Immature natural killer cell (primary cell): ENCODE data around the gene TIMM8B. TPM values are rescaled to one million over a fixed set of nuclear protein-coding genes. Genes with fewer than 3 reads are reported as not detected.
"Not testable (repeated sequence)": the region's sequence is repeated elsewhere in the genome, so short reads cannot be mapped to it uniquely, and the experiment has no call there.

Experiments used
- DNase-seq, 3 donors: peaks; one replicate each; pipeline ENCODE4 v3.0.0; 2022; ENCODE audit warnings: mixed read lengths in 1 of 3
- H3K27ac Mint-ChIP-seq, 6 donors: one replicate each; pipeline ENCODE4 v1.8.0; 2020; ENCODE audit warnings: mixed read lengths in 6 of 6, mild to moderate bottlenecking in 5 of 6, inconsistent platforms in 4 of 6, moderate library complexity in 3 of 6
- H3K27me3 Mint-ChIP-seq, 3 donors: one replicate each; pipeline ENCODE4 v1.8.0; 2020 to 2021; ENCODE audit warnings: low read depth in 3 of 3, mild to moderate bottlenecking in 3 of 3, mixed read lengths in 3 of 3, moderate library complexity in 3 of 3, inconsistent platforms in 1 of 3
- H3K36me3 Mint-ChIP-seq, 3 donors: one replicate each; pipeline ENCODE4 v1.8.0; 2020; ENCODE audit warnings: mixed read lengths in 3 of 3, inconsistent platforms in 2 of 3, mild to moderate bottlenecking in 2 of 3
- H3K4me1 Mint-ChIP-seq, 2 donors: one replicate each; pipeline ENCODE4 v1.8.0; 2020; ENCODE audit warnings: inconsistent platforms in 2 of 2, mild to moderate bottlenecking in 2 of 2, mixed read lengths in 2 of 2, moderate library complexity in 1 of 2
- H3K4me3 Mint-ChIP-seq, 5 donors: one replicate each; pipeline ENCODE4 v1.8.0; 2020; ENCODE audit warnings: mild to moderate bottlenecking in 5 of 5, mixed read lengths in 5 of 5, inconsistent platforms in 3 of 5, moderate library complexity in 3 of 5
- H3K9me3 Mint-ChIP-seq, 6 donors: one replicate each; pipeline ENCODE4 v1.8.0; 2020; ENCODE audit warnings: mild to moderate bottlenecking in 6 of 6, mixed read lengths in 6 of 6, inconsistent platforms in 4 of 6, moderate library complexity in 3 of 6
- polyA plus RNA-seq, 3 donors: library from polyadenylated mRNA; unstranded; fragments of 300-500 nt; fragmentation: Illumina TruSeq; gene quantifications; one replicate each; pipeline ENCODE4 v1.2.3, GENCODE V29; 2021

TIMM8B gene
- polyA plus RNA-seq, 3 donors from 2014 or later = 82.9 to 153 (median 90.7) TPM

DNA sequence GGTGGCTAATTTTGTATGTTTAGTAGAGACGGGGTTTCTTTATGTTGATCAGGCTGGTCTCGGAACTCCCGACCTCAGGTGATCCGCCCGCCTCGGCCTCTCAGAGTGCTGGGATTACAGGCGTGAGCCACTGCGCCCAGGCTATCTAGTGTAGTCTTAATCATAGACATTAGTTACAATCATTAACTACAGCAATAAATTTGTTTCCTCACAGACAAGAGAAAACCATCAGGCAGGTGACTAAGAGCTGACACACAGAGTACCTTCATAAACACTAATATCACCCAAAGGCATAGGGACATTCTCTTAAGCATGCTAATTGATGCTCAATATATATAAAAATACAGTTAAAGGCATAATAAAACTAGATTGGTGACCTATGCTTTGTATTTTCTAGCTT, 19.5 kb upstream of the TIMM8B start:
- H3K27ac Mint-ChIP-seq = no peak overlapping the region
- no peak for DNase-seq
- H3K9me3 Mint-ChIP-seq = no peaks in the 10 kb centered on the region
- H3K27me3 Mint-ChIP-seq = no peaks in the 10 kb centered on the region
- peaks cover 0 to 3% (median 0%) of the 10 kb centered on the region in 3 donors for H3K36me3 Mint-ChIP-seq
- no peaks in the 10 kb centered on the region for H3K4me1 Mint-ChIP-seq
- H3K4me3 Mint-ChIP-seq = no peak overlapping the region

DNA sequence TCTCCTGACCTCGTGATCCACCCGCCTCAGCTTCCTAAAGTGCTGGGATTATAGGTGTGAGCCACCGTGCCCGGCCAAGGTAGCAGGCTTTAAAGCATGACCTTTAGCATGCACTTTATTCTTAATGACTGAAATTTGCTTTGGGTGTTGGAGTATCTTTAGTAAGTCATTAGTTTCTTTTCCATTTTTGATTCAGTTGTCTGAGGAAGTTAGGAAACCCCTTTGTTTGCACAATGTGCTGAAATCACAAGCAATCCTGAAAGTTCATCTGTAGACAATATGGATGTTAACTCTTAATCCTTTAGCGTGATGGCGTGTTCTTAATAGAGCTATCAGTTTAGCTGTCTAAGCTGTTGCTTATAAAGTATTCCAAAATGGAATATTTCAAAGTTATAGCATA, 16.9 kb upstream of the TIMM8B start:
- Mint-ChIP-seq H3K36me3 (peaks cover 2 to 3% (median 3%) of the 10 kb centered on the region in 3 donors), H3K9me3 (no peaks in the 10 kb centered on the region), H3K27me3 (no peaks in the 10 kb centered on the region), H3K4me1 (no peaks in the 10 kb centered on the region), H3K4me3 (no peak overlapping the region), H3K27ac (no peak overlapping the region)
- DNase-seq = no peak

DNA sequence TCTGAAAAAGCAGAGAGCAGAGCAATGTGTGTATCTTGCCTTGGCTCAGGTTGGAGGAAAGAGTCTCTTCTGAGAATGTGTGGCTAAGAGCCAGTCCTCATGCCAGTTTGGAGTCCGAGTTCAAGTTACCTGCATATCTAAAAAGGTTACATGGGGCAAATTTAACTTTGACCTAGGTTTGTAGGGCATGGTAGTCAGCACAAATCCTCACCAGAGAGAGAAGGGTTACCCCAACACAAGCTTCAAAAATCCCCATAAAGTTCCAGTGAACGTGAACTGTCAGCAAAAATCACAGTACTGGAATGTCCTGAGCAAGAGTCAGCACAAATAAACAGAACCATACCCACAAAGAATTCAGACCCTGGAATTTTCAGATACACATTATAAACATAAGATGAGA, 13.9 kb upstream of the TIMM8B start:
- no peaks in the 10 kb centered on the region for H3K27me3 Mint-ChIP-seq
- no peak overlapping the region for H3K4me3 Mint-ChIP-seq
- DNase-seq = no peak
- no peaks in the 10 kb centered on the region for H3K4me1 Mint-ChIP-seq
- peaks cover 11 to 18% (median 13%) of the 10 kb centered on the region in 3 donors for H3K36me3 Mint-ChIP-seq
- no peak overlapping the region for H3K27ac Mint-ChIP-seq
- H3K9me3 Mint-ChIP-seq = no peaks in the 10 kb centered on the region

DNA sequence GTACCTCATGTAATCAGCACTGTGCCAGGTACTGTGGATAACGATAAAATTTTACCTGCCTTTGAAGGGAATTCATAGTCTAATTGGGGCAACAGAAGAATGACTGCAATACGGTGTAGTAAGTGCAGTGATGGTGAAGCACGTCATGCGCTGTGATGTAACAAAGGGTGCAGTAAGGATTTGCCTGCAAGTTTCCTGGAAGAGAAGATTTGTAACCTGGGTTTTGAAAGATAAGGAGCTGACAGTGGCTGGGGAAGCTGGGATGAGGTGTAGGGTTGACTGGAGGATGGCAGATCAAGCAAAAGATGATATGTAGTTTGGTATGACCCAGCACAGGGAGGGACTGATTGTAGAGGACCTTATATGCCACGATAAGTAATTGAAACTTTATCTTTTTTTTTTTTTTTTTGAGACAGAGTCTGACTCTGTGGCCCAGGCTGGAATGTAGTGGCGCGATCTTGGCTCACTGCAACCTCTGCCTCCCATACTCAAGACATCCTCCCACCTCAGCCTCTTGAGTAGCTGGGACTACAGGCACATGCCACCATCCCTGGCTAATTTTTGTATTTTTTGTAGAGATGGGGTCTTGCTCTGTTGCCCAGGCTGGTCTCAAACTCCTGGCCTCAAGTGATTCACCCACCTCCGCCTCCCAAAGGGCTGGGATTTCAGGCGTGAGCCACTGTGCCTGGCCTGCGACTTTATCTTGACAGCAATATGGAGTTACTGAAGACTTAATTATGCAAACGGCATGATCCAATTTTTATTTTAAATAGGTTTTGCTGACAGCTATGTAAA, 11.4 kb upstream of the TIMM8B start:
- no peak for DNase-seq
- H3K9me3 Mint-ChIP-seq = no peaks in the 10 kb centered on the region
- H3K4me1 Mint-ChIP-seq = no peaks in the 10 kb centered on the region
- H3K36me3 Mint-ChIP-seq = peaks cover 15 to 26% (median 16%) of the 10 kb centered on the region in 3 donors
- H3K4me3 Mint-ChIP-seq = no peak overlapping the region
- peak overlapping the region in 1 of 6 donors; percentile 7 for H3K27ac Mint-ChIP-seq
- H3K27me3 Mint-ChIP-seq = no peaks in the 10 kb centered on the region

DNA sequence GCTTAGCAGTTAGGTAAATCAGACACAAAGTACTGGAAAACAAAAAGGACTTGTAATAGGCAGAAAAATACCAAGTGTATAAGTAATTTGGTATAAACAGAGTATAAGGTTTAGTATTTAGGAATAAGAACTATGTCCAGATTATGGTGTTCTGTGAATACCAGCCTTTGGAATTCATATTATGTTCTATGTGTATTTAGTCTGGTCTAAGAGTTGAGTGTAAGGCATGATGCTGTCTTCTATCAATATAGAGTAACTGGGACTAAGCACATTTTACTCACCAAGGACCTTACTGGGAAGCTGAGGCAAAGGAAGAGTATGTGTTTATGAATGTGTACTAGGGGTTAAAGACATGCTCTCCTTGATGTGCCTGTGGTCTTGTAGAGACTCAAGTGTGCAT, 9.6 kb upstream of the TIMM8B start:
- Mint-ChIP-seq H3K27me3 (no peaks in the 10 kb centered on the region), H3K36me3 (peaks cover 26 to 39% (median 32%) of the 10 kb centered on the region in 3 donors), H3K4me1 (peaks cover 0 to 5% of the 10 kb centered on the region in 2 donors)

DNA sequence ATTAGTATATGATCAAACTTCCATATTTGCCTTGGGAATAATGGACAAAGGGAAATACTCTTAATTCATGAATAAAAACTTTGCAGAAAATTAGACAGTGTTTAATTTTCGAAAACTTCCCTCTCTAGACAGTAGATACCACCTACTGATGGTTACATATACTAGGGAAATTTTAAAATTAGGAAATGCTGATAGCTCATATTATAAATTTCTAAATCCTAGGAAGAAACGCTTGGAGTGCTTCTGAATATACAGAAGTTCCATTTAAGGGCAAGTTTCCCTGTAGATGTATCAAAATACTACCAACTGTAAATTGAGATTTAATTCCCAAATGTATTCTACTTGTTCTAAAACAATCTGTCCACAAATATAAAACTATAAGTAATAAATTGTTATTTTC, 8.7 kb upstream of the TIMM8B start:
- H3K27me3 Mint-ChIP-seq, DNase-seq, H3K9me3 Mint-ChIP-seq, H3K4me1 Mint-ChIP-seq, H3K4me3 Mint-ChIP-seq, H3K27ac Mint-ChIP-seq: not testable (repeated sequence)
- peaks cover 29 to 45% (median 37%) of the 10 kb centered on the region in 3 donors for H3K36me3 Mint-ChIP-seq

More for the DNA sequence above, 9.6 kb upstream of the TIMM8B start:
- H3K27ac Mint-ChIP-seq = no peak overlapping the region
- no peak overlapping the region for H3K4me3 Mint-ChIP-seq
- no peak for DNase-seq
- no peaks in the 10 kb centered on the region for H3K9me3 Mint-ChIP-seq

DNA sequence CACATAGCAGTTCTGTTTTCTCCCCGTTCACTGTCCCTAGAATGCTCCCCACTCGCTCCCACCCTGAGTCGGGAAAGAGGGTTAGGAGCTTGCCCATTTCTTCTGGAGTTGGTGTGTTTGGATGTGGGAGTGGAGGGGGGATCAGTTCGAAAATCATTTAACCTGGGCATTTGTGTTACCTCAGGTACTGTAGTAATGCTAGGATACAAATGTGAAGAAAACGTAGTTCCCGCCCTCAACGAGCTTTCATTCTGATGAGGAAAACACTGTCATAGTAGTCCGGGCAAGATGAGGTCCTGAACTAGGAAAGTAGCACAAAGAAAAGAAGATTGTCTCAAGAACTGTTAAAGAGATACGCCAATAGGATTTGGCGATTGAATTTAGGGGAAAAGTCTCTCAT, 656 bp upstream of the TIMM8B start:
- Mint-ChIP-seq H3K4me1 (peaks cover 47 to 59% of the 10 kb centered on the region in 2 donors), H3K27ac (peak overlapping the region; percentile 92 to 99 (median 98)), H3K36me3 (peaks cover 23 to 55% (median 43%) of the 10 kb centered on the region in 3 donors), H3K4me3 (peak overlapping the region; percentile 92 to 100 (median 99)), H3K27me3 (peaks cover 10 to 13% (median 11%) of the 10 kb centered on the region in 3 donors), H3K9me3 (no peaks in the 10 kb centered on the region)
- no peak for DNase-seq

DNA sequence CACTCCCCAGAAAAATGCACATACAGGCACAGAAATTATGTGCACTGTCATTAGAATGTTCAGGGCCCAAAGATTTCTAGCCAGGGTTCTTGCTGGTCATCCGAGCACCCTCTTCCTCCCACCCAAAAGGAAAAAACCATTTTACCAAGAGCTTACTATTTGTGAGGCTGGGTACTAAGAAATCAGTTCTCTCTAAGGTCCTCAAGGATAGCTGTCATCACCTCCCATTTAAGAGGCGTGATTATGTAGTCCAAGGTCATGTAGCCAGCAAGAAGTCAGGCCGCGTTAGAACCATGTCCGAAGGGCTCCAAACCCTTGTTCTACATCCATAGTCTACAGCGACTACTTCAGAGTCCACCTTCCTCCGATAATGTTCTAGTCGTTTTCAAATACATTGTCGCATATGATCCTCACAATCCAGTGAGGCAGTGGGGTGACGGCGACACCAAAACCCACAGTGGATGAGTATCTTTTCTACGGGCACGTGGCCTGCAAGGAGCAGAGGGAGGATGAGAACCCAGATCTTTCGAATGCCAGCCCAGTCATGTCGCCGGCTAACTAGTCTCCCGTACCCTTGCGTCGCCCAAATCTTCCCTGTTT, 634 bp downstream of the TIMM8B start:
- Mint-ChIP-seq H3K4me1 (peaks cover 47 to 53% of the 10 kb centered on the region in 2 donors), H3K27ac (peak overlapping the region; percentile 92 to 99 (median 98)), H3K27me3 (peaks cover 10 to 13% (median 11%) of the 10 kb centered on the region in 3 donors), H3K4me3 (peak overlapping the region; percentile 92 to 100 (median 99)), H3K36me3 (peaks cover 20 to 43% (median 35%) of the 10 kb centered on the region in 3 donors), H3K9me3 (no peaks in the 10 kb centered on the region)
- no peak for DNase-seq

DNA sequence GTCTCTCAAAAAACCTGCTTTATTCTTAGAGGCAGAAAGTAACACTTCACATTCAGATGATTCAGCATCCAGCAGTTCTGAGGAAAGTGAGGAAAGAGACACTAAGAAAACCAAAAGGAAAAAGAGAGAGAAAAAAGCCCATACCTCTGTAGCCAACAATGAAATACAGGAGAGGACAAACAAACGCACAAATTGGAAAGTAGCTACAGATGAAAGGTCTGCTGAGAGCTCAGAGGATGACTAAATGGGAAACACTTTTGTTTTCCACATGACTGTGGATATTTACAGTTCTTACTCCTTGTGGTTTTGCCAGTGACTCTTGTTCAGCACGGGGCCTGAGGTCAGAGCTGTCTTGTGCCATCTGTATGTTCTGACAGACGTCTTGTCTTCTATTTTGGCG, 3.8 kb downstream of the TIMM8B start:
- no peaks in the 10 kb centered on the region for H3K9me3 Mint-ChIP-seq
- H3K4me1 Mint-ChIP-seq = peaks cover 29 to 31% of the 10 kb centered on the region in 2 donors
- peaks cover 10 to 36% (median 23%) of the 10 kb centered on the region in 3 donors for H3K36me3 Mint-ChIP-seq
- H3K4me3 Mint-ChIP-seq = no peak overlapping the region
- H3K27me3 Mint-ChIP-seq = peaks cover 9 to 13% (median 10%) of the 10 kb centered on the region in 3 donors
- H3K27ac Mint-ChIP-seq = peak overlapping the region in 2 of 6 donors; percentile 10 to 67
- no peak for DNase-seq

DNA sequence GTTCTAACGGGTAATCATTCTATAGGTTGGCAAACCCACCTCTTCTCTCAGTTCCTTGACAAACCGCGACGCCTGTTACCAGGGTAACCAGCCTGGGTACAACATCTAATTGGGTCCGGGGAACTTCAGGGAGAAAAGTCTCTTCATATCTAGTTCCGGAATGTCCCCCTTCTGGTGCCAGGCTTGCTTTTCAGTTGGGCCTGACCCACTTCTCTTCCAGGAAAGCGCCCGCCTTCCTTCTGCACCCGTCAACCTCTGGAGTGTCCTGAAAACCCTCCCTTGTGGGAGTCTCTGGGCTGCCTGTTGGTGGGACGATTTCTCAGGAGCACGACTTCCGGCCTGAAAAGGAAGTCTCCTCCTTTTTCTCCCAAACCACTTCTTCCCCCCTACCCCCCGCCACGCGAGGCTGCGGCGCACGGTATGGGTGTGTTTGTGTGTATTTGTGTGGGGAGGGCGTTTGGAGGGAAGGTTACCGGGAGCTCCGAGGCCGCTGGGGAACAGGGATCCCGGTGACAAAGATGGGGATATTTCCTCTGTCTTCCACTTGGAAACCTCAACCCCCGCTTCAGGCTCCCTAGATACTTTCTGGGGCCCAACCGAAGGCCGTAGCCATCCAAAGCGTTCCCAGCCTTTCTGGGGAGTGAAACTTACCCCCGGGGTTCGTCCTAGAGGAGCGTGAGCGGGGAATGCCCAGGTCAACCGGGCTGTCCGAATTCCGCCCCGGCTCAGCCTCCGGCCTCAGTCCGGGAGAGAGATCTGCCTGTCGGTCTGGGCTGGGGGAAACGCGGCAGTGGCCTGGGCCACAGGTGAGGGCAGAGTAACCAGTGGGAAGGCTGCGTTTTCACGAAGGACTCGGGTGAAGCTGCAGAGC, 12.4 kb downstream of the TIMM8B start, which contains the start of the genes NKAPD1 and PIH1D2:
Gene NKAPD1, plus strand, starts transcription at position 359 of the 871 bp plus-strand sequence. CDS start 1,276 bp downstream, outside the sequence.
Gene PIH1D2, minus strand, starts transcription at position 77 of the 871 bp plus-strand sequence. CDS start 843 bp downstream, outside the sequence.
- Mint-ChIP-seq H3K4me1 (peaks cover 25 to 37% of the 10 kb centered on the region in 2 donors), H3K4me3 (peak within 1 kb of the TSS; percentile 85 to 97 (median 93)), H3K36me3 (peaks cover 4 to 16% (median 12%) of the 10 kb centered on the region in 3 donors), H3K27ac (peak within 1 kb of the TSS; percentile 81 to 96 (median 91)), H3K27me3 (peaks cover 10 to 15% (median 11%) of the 10 kb centered on the region in 3 donors), H3K9me3 (no peaks in the 10 kb centered on the region)
- DNase-seq = peak; percentile 81 to 85 (median 84)

DNA sequence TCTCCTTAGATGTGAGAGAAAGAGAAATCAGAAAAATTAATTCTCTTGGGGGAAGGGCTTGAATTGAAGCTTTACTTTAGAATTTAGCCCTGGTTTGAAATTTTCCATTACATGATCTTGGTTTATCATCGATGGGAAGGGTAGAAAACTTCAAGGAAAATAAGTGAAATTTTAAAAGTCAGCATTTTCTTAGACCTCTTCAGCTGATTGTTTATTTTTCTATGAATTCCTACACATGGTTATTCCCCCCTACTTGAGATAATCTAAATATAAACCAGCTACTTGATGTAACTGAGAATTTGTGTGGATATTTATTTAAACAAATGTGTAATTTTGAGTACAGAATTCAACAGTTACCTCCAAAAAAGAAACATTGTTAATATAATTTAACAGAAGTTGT, 23.6 kb downstream of the TIMM8B start:
- no peak overlapping the region for H3K4me3 Mint-ChIP-seq
- H3K9me3 Mint-ChIP-seq = no peaks in the 10 kb centered on the region
- no peak overlapping the region for H3K27ac Mint-ChIP-seq
- peaks cover 0 to 4% (median 0%) of the 10 kb centered on the region in 3 donors for H3K27me3 Mint-ChIP-seq
- peaks cover 4 to 26% (median 20%) of the 10 kb centered on the region in 3 donors for H3K36me3 Mint-ChIP-seq
- DNase-seq = no peak
- H3K4me1 Mint-ChIP-seq = no peaks in the 10 kb centered on the region

DNA sequence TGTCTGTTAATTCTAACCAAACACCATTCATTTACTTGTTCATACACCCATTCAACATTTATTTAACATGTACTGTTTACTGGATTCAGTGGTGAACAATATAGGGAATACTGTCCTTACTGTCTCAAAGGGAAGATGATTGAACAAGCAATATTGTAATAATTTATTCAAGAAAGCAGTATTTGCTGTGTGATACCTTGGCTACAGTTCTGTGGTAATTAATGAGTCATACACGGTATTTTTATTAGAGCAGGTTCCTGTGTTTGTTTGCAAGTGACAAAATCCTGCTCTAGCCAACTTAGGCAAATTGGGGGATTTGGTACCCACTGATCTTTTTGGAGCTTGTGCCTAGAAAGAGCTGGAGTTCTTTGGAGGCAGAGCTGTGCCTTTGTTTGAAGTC, 28.5 kb downstream of the TIMM8B start:
- H3K27ac Mint-ChIP-seq = no peak overlapping the region
- no peak for DNase-seq
- no peaks in the 10 kb centered on the region for H3K27me3 Mint-ChIP-seq
- peaks cover 13 to 47% (median 26%) of the 10 kb centered on the region in 3 donors for H3K36me3 Mint-ChIP-seq
- H3K4me1 Mint-ChIP-seq = no peaks in the 10 kb centered on the region
- H3K9me3 Mint-ChIP-seq = no peaks in the 10 kb centered on the region
- H3K4me3 Mint-ChIP-seq = no peak overlapping the region

DNA sequence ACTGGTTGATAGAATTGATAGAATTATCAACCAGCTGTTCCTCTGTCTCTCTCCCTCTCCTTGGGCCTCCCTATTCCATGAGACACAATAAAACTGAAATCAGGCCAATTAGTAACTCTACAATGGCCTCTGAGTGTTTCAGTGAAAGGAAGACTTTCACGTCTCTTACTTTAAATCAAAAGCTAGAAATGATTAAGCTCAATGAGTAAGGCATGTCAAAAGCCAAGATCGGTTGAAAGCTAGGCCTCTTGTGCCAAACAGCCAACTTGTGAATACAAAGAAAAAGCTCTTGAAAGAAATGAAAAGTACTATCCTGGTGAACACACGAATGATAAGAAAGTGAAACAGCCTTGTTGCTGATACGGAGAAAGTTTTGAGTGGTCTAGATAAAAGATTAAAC, 29.4 kb downstream of the TIMM8B start:
- Mint-ChIP-seq H3K27ac (peak overlapping the region in 1 of 6 donors; percentile 5), H3K9me3 (no peaks in the 10 kb centered on the region), H3K36me3 (peaks cover 15 to 47% (median 27%) of the 10 kb centered on the region in 3 donors), H3K4me3 (no peak overlapping the region), H3K27me3 (no peaks in the 10 kb centered on the region), H3K4me1 (no peaks in the 10 kb centered on the region)
- DNase-seq = no peak
